ENCODE results near the gene SERPING1. TPM values are rescaled to one million over a fixed set of nuclear protein-coding genes. Genes with fewer than 3 reads are reported as not detected.

SERPING1 gene
- total RNA-seq, 1 donor from 2014 or later, result 4.6 TPM

DNA sequence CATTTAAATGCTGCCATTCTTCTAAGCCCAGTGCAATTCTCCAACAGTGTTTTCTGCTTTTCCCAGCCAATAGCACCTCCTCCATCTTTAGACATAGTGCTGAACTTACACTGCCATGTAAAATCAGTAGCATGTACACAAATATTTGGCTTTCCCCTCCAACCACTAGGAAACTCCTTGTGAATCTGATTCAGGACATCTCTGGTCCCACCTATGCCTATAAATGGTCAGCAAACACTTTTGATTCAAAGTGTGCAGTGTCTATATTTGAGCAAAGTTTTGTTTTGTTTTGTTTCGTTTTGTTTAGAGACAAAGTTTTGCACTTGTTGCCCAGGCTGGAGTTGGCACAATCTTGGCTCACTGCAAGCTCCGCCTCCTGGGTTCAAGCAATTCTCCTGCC, 27.4 kb downstream of the SERPING1 start:
- Mint-ChIP-seq H3K4me3 (ENCODE audit: unreplicated experiment) (no peak overlapping the region), H3K36me3 (ENCODE audit: low read depth) (no peaks in the 10 kb centered on the region), H3K27ac (ENCODE audit: unreplicated experiment) (no peak overlapping the region), H3K9me3 (ENCODE audit: low read depth) (no peaks in the 10 kb centered on the region), H3K27me3 (ENCODE audit: low read depth) (peaks cover 5% of the 10 kb centered on the region), H3K4me1 (ENCODE audit: low read depth) (no peaks in the 10 kb centered on the region)
- TF ChIP-seq, protein P1, sequence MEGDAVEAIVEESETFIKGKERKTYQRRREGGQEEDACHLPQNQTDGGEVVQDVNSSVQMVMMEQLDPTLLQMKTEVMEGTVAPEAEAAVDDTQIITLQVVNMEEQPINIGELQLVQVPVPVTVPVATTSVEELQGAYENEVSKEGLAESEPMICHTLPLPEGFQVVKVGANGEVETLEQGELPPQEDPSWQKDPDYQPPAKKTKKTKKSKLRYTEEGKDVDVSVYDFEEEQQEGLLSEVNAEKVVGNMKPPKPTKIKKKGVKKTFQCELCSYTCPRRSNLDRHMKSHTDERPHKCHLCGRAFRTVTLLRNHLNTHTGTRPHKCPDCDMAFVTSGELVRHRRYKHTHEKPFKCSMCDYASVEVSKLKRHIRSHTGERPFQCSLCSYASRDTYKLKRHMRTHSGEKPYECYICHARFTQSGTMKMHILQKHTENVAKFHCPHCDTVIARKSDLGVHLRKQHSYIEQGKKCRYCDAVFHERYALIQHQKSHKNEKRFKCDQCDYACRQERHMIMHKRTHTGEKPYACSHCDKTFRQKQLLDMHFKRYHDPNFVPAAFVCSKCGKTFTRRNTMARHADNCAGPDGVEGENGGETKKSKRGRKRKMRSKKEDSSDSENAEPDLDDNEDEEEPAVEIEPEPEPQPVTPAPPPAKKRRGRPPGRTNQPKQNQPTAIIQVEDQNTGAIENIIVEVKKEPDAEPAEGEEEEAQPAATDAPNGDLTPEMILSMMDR (IDR thresholded peaks at IDR 0.05), result no peak
- no peak for DNase-seq (ENCODE audit: low spot score)

GRCh38 chr11:57626895-57627294, 29.4 kb downstream of the SERPING1 start:
- no peaks in the 10 kb centered on the region for H3K36me3 Mint-ChIP-seq (ENCODE audit: low read depth)
- TF ChIP-seq, protein P1 (IDR thresholded peaks at IDR 0.05), result no peak
- no peak for DNase-seq (ENCODE audit: low spot score)
- H3K4me1 Mint-ChIP-seq (ENCODE audit: low read depth), result no peaks in the 10 kb centered on the region
- H3K9me3 Mint-ChIP-seq (ENCODE audit: low read depth), result no peaks in the 10 kb centered on the region
- H3K27ac Mint-ChIP-seq (ENCODE audit: unreplicated experiment), result no peak overlapping the region
- no peak overlapping the region for H3K4me3 Mint-ChIP-seq (ENCODE audit: unreplicated experiment)
- peaks cover 7% of the 10 kb centered on the region for H3K27me3 Mint-ChIP-seq (ENCODE audit: low read depth)

DNA sequence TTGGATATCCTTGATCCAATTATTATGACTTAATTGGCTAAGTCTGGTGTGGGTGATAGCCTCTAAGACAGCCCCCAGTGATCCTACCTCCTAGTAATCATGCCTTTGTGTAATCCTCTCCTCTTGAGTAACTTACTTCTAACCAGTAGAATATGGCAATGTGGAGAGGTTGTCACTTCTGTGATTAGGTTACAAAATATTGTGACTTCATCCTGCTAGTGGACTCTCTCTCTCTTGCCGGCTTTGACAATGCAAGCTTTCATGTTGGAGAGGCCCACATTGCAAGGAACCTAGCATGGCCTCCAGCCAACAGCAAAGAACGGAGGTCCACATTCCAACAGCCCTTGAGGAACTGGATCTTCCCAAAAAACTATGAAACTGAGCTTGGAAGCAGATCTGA, 32.7 kb downstream of the SERPING1 start:
- TF ChIP-seq, protein P1 (IDR thresholded peaks at IDR 0.05), result no peak
- peaks cover 13% of the 10 kb centered on the region for H3K27me3 Mint-ChIP-seq (ENCODE audit: low read depth)
- H3K4me1 Mint-ChIP-seq (ENCODE audit: low read depth), result no peaks in the 10 kb centered on the region
- no peaks in the 10 kb centered on the region for H3K36me3 Mint-ChIP-seq (ENCODE audit: low read depth)
- no peaks in the 10 kb centered on the region for H3K9me3 Mint-ChIP-seq (ENCODE audit: low read depth)
- H3K4me3 Mint-ChIP-seq (ENCODE audit: unreplicated experiment), result no peak overlapping the region
- H3K27ac Mint-ChIP-seq (ENCODE audit: unreplicated experiment), result no peak overlapping the region
- no peak for DNase-seq (ENCODE audit: low spot score)

GRCh38 chr11:57632116-57632515, 34.6 kb downstream of the SERPING1 start:
- H3K9me3 Mint-ChIP-seq (ENCODE audit: low read depth), result no peaks in the 10 kb centered on the region
- H3K36me3 Mint-ChIP-seq (ENCODE audit: low read depth), result no peaks in the 10 kb centered on the region
- TF ChIP-seq, protein P1 (IDR thresholded peaks at IDR 0.05), result no peak
- no peak for DNase-seq (ENCODE audit: low spot score)
- no peak overlapping the region for H3K4me3 Mint-ChIP-seq (ENCODE audit: unreplicated experiment)
- no peak overlapping the region for H3K27ac Mint-ChIP-seq (ENCODE audit: unreplicated experiment)
- H3K4me1 Mint-ChIP-seq (ENCODE audit: low read depth), result no peaks in the 10 kb centered on the region
- H3K27me3 Mint-ChIP-seq (ENCODE audit: low read depth), result peaks cover 13% of the 10 kb centered on the region

DNA sequence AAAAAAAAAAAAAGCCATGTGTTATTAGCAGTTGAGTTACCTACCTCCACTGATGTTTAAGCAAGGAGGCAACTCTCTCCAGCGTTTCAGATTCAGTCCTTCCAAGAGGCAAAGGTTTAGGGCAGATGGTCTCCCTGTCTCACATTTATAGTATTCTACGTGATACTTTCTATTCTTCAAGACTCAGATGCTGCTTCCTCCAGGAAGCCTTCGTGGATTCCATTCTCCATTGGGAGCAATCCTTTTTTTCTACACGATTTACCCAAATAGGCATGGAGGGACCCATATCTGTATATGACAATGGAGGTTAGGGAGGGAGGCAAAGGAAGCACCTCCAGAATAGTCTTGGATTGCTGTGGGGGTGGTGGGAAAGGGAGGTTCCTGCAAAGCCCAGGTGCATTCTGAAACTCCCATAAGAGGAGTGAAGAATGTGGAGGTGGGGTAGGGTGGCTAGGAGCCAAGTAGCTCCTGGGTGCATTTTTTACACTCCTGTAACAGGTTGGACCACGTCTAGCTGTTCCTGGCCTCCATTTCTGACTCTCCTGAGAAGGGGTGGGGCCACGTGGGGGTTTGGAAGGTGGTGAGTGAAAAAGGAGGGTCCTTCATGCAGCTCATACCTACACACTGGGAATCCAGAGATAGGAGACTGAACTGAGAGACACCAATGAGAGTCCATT, 36.0 kb downstream of the SERPING1 start:
- Mint-ChIP-seq H3K27me3 (ENCODE audit: low read depth) (peaks cover 13% of the 10 kb centered on the region), H3K4me3 (ENCODE audit: unreplicated experiment) (no peak overlapping the region), H3K4me1 (ENCODE audit: low read depth) (peaks cover 8% of the 10 kb centered on the region), H3K27ac (ENCODE audit: unreplicated experiment) (no peak overlapping the region), H3K36me3 (ENCODE audit: low read depth) (no peaks in the 10 kb centered on the region), H3K9me3 (ENCODE audit: low read depth) (no peaks in the 10 kb centered on the region)
- TF ChIP-seq, protein P1 (IDR thresholded peaks at IDR 0.05), result no peak
- no peak for DNase-seq (ENCODE audit: low spot score)
